Right forelimb (tissue), 1 donor: ENCODE data around the gene CCDC92.

ENCODE experiments used
- DNase-seq: peaks from one replicate; pipeline ENCODE4 v3.0.0-alpha.2; 2018

Gene CCDC92

GRCh38 chr12:123973552-123974341 is 1.1 kb upstream of the CCDC92 start:
- DNase-seq: peak; percentile 62

- DNase-seq: peak; percentile 54
These were observed 718 bp downstream of the CCDC92 start for GRCh38 chr12:123971770-123972456.

GRCh38 chr12:123971449-123971769 is 1.2 kb downstream of the CCDC92 start:
- DNase-seq: no peak

GRCh38 chr12:123967121-123967586 is 5.5 kb downstream of the CCDC92 start:
- DNase-seq: no peak

GRCh38 chr12:123966596-123966995 is 6.0 kb downstream of the CCDC92 start:
- DNase-seq: no peak

- DNase-seq: no peak
These were observed 7.2 kb downstream of the CCDC92 start for GRCh38 chr12:123965382-123965781.

GRCh38 chr12:123963821-123964220 is 8.8 kb downstream of the CCDC92 start:
- no peak for DNase-seq

- DNase-seq: no peak
These were observed 10.1 kb downstream of the CCDC92 start for GRCh38 chr12:123962513-123962912.

- no peak for DNase-seq
These were observed 10.9 kb downstream of the CCDC92 start for GRCh38 chr12:123961585-123962345.

GRCh38 chr12:123960856-123961255 is 11.8 kb downstream of the CCDC92 start:
- no peak for DNase-seq

GRCh38 chr12:123960029-123960735 is 12.4 kb downstream of the CCDC92 start:
- no peak for DNase-seq

- DNase-seq: no peak
These were observed 13.8 kb downstream of the CCDC92 start for GRCh38 chr12:123958876-123959275.

- DNase-seq: no peak
These were observed 14.2 kb downstream of the CCDC92 start for GRCh38 chr12:123958462-123958861.

GRCh38 chr12:123957196-123957595 is 15.4 kb downstream of the CCDC92 start:
- DNase-seq: no peak

- no peak for DNase-seq
These were observed 16.4 kb downstream of the CCDC92 start for GRCh38 chr12:123956249-123956648.

- no peak for DNase-seq
These were observed 17.8 kb downstream of the CCDC92 start for GRCh38 chr12:123954647-123955350.

- DNase-seq: no peak
These were observed 20.6 kb downstream of the CCDC92 start for GRCh38 chr12:123952037-123952436.

GRCh38 chr12:123951467-123951866 is 21.2 kb downstream of the CCDC92 start:
- DNase-seq: no peak

- DNase-seq: no peak
These were observed 21.9 kb downstream of the CCDC92 start for GRCh38 chr12:123950476-123951349.

- no peak for DNase-seq
These were observed 22.9 kb downstream of the CCDC92 start for GRCh38 chr12:123949770-123950165.
